CD4-positive, alpha-beta T cell treated with Interleukin-15 for 1 hour (primary cell): ENCODE data around the gene INPP5F.

Experiments
- DNase-seq: peaks from one replicate; pipeline ENCODE4 v3.0.0-alpha.2; 2020

Gene INPP5F

DNA sequence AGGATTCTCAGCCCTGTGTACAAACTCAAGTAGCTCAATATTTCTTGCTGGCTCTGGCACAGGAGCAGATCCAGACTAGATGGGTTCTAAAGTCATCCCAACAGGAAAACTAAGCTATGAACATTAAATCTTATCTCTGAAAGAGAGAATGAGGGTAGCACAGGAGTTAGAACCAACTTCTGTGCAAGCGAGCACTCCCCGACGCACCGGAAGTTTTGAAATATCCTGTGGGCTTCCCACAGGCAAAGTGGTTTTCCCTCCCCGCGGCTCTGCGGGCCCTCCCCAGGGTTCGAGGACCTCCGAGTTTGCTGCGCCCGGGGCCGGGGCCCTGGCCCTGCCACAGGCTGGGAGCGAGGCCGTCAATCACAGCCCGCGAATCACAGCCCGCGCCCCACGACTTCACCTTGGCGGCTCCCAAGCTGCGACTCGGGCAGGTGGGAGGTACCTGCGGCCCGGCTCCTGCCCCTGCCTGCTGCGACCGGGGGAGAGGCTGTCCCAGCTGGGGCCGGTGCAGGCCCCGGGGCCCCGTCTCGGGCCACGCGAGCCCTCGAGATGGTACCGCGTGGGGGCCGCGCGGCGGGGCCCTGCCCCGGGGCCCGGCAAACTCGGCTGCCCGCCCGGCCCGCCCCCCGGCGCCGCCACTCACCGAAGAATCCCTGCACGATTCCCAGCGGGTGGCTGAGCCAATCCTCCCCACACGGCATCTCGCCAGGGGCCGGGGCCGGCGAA, 146.2 kb downstream of the INPP5F start:
- peak; percentile 48 for DNase-seq

GRCh38 chr10:119872610-119872859, 146.7 kb downstream of the INPP5F start, which contains the start of gene MCMBP:
Gene MCMBP, minus strand, starts transcription at chr10:119872843. Its CDS starts 259 bp downstream, at chr10:119872584.
- DNase-seq: no peak

DNA sequence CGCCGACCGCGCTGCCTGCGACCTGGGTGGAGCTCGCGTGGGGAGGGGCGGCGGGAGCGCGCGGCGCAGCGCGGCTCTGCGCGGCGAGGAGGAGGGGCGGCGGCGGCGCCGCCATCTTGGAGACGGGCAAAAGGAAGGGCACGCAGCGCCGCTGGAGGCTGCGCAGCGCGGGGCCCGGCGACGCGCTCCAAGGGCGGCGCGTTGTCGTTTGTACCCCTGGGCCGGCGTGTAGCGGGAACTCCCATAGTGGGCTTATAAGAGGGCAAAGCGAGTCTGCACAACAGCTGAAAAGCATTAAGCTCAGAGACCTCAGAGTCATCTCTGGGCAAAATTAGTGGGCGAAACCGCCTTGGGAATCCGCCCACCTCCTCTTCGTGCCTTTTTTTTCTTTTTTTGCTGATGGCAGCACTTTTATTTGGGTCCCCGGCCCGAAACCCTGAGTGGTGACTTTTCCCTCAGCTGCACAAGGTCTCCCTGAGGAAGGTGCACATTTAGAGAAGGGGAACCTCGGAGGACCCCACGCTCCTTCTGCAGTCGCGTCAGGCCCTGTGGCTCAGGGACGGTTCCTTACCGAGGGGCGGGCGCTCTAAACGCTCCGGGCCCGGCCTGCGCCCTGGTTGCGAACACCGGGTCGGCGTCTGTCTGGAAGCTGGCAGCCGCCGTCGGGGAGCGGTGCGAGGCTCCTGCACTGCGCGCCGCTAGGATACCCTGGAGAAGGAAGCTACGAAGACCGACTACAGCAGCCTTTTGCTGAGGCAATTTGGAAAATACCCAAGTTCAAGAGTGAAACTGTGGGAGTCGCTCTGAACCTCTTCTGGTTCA, 147.2 kb downstream of the INPP5F start:
- peak; percentile 88 for DNase-seq

DNA sequence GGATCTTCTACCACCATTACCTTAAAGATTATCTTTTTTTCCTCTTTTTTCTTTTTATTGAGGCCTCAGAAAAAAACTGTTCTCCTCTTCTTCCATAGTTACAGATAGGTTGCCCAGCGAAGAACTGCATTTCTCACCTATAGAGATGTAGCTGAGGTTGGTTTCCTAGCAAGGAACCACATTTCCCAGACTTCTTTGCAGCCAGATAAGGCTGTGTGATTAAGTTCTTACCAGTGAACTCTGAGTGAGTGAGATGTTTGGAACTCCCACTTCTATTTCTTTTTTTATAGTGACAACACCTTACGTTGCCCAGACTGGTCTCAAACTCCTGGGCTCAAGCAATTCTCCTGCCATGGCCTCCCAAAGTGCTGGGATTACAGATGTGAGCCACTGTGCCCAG, 152.7 kb downstream of the INPP5F start:
- no peak for DNase-seq
